HG03066 (cell line): Measurements from ENCODE around the gene LTBP2.

Source experiments
- ATAC-seq: cut with Tn5 transposase; IDR thresholded peaks from one replicate; pipeline ENCODE4 v1.9.1; 2021; ENCODE audit warnings: low read depth; ENCODE audit not compliant: unreplicated experiment

The LTBP2 gene

GRCh38 chr14:74614508-74615495 lies 2.8 kb upstream of the LTBP2 start:
- ATAC-seq, result no peak

GRCh38 chr14:74613211-74613914 lies 1.3 kb upstream of the LTBP2 start:
- ATAC-seq, result no peak

- peak; percentile 62 for ATAC-seq
Observed at GRCh38 chr14:74612350-74613021, 449 bp upstream of the LTBP2 start.

GRCh38 chr14:74610866-74611649 lies 979 bp downstream of the LTBP2 start:
- ATAC-seq, result no peak

- ATAC-seq, result no peak
Observed at GRCh38 chr14:74610199-74610865, 1.7 kb downstream of the LTBP2 start.

GRCh38 chr14:74609721-74610120 lies 2.3 kb downstream of the LTBP2 start:
- no peak for ATAC-seq

GRCh38 chr14:74608959-74609611 lies 3.0 kb downstream of the LTBP2 start:
- ATAC-seq, result no peak

- ATAC-seq, result no peak
Observed at GRCh38 chr14:74606727-74607126, 5.3 kb downstream of the LTBP2 start.

- ATAC-seq, result no peak
Observed at GRCh38 chr14:74605531-74606223, 6.4 kb downstream of the LTBP2 start.

- ATAC-seq, result no peak
Observed at GRCh38 chr14:74604911-74605310, 7.1 kb downstream of the LTBP2 start.

- no peak for ATAC-seq
Observed at GRCh38 chr14:74604157-74604556, 7.9 kb downstream of the LTBP2 start.

GRCh38 chr14:74601982-74602381 lies 10.1 kb downstream of the LTBP2 start:
- ATAC-seq, result no peak

GRCh38 chr14:74599946-74600345 lies 12.1 kb downstream of the LTBP2 start:
- no peak for ATAC-seq

- ATAC-seq, result no peak
Observed at GRCh38 chr14:74599321-74599761, 12.7 kb downstream of the LTBP2 start.

- no peak for ATAC-seq
Observed at GRCh38 chr14:74596741-74597450, 15.1 kb downstream of the LTBP2 start.

GRCh38 chr14:74595006-74595735 lies 16.9 kb downstream of the LTBP2 start:
- no peak for ATAC-seq

- ATAC-seq, result no peak
Observed at GRCh38 chr14:74594606-74595005, 17.4 kb downstream of the LTBP2 start.
